ENCODE measurements around the gene LRRC38. TPM values are rescaled to one million over a fixed set of nuclear protein-coding genes. Genes with fewer than 3 reads are reported as not detected.
"Not testable (repeated sequence)": the region's sequence is repeated elsewhere in the genome, so short reads cannot be mapped to it uniquely, and the experiment has no call there.

The LRRC38 gene
- total and polyA plus RNA-seq, 12 donors: 3.2 to 60.3 (median 9.5) TPM

DNA sequence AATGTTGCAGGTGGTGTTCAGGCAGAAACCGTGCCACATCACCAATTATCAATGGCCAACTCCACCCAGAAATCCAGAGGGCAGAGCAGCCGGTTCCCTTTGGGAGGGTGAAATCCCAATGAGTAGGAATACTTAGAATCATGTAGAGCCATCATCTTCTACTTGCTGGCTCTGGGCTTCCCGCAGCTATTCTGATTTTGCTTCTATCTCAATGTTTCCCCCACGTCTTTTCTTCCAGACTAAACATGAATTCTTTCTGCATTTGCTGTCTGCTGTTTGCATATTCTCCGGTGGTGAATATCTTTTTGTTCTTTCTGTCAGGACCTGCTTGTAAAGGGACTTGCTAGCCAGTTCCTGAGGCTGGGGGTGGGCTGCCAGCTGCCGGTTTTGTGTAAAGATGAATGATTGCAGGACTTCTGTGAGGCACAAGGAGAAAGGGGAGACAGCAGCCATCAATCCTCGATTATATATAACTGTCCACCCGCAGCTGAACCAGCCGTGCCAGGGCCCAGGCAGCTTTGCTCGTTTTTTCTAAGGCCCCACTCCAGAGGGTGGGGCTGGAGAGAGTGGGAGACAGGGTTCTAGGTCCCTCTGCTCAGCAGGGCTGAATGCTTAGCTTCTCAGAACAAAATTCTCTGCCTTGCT lies 70.3 kb downstream of the LRRC38 start:
- Histone ChIP-seq H3K4me3 (no peak overlapping the region), H3K9me3 (replicated peaks in 1 of 3) (no peaks in the 10 kb centered on the region), H3K27me3 (no peaks in the 10 kb centered on the region), H3K36me3 (replicated peaks in 1 of 2) (no peaks in the 10 kb centered on the region), H3K4me1 (replicated peaks in 1 of 2) (no peaks in the 10 kb centered on the region), H3K27ac (no peak overlapping the region)
- intact Hi-C loops (cut with DNase I): no loop called here
- TF ChIP-seq, protein P1, sequence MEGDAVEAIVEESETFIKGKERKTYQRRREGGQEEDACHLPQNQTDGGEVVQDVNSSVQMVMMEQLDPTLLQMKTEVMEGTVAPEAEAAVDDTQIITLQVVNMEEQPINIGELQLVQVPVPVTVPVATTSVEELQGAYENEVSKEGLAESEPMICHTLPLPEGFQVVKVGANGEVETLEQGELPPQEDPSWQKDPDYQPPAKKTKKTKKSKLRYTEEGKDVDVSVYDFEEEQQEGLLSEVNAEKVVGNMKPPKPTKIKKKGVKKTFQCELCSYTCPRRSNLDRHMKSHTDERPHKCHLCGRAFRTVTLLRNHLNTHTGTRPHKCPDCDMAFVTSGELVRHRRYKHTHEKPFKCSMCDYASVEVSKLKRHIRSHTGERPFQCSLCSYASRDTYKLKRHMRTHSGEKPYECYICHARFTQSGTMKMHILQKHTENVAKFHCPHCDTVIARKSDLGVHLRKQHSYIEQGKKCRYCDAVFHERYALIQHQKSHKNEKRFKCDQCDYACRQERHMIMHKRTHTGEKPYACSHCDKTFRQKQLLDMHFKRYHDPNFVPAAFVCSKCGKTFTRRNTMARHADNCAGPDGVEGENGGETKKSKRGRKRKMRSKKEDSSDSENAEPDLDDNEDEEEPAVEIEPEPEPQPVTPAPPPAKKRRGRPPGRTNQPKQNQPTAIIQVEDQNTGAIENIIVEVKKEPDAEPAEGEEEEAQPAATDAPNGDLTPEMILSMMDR (IDR thresholded peaks at IDR 0.05): no peak
- no peak for TF ChIP-seq POLR2A (IDR thresholded peaks at IDR 0.05)
- no peak for DNase-seq
- WGBS, 4 donors: 59 to 69% (median 63%) methylated on average over 10 of the region's 10 CpGs

DNA sequence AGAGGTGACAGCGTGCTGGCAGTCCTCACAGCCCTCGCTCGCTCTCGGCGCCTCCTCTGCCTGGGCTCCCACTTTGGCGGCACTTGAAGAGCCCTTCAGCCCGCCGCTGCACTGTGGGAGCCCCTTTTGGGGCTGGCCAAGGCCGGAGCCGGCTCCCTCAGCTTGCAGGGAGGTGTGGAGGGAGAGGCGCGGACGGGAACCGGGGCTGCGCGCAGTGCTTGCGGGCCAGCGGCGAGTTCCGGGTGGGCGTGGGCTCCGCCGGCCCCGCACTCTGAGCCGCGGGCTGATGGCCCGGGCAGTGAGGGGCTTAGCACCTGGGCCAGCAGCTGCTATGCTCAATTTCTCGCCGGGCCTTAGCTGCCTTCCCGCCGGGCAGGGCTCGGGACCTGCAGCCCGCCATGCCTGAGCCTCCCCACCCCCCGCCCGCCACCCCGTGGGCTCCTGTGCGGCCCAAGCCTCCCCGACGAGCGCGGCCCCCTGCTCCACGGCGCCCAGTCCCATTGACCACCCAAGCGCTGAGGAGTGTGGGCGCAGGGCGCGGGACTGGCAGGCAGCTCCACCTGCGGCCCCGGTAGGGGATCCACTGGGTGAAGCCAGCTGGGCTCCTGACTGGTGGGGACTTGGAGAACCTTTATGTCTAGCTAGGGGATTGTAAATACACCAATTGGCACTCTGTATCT lies 74.6 kb downstream of the LRRC38 start:
- H3K36me3 ChIP-seq (replicated peaks in 1 of 2); H3K9me3 ChIP-seq (replicated peaks in 1 of 3): not testable (repeated sequence)
- 93 to 97% (median 94%) methylated on average over 3 to 49 of the region's 49 CpGs for WGBS, 4 donors

DNA sequence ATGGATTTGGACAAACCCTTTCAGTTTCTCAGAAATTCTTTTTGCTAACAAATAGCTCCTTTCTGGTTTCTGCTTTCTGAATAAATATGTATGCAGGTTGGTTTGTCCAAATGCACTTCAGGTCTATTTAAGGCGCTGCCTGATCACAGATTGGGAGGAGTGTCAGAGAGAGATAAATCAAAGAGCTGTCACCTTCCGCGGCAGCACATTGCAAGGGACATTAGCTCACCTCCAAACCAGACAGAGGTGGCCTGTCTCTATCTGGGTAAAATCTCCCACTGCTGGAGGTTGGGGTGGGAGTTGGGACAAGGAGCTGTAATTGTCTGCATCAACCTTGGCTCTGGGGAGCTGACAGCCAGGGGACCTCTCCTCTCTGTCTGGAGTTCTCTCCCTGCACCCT lies 78.3 kb downstream of the LRRC38 start:
- DNase-seq: no peak
- WGBS, 4 donors: 26 to 64% (median 53%) methylated on average over 3 of the region's 3 CpGs
- Histone ChIP-seq H3K27ac (no peak overlapping the region), H3K9me3 (replicated peaks in 1 of 3) (no peaks in the 10 kb centered on the region), H3K27me3 (no peaks in the 10 kb centered on the region), H3K36me3 (replicated peaks in 1 of 2) (no peaks in the 10 kb centered on the region), H3K4me3 (no peak overlapping the region), H3K4me1 (replicated peaks in 1 of 2) (no peaks in the 10 kb centered on the region)
- intact Hi-C loops (cut with DNase I): no loop called here
- no peak for TF ChIP-seq POLR2A (IDR thresholded peaks at IDR 0.05)
- TF ChIP-seq, protein P1 (IDR thresholded peaks at IDR 0.05): no peak

More for the DNA sequence above, 74.6 kb downstream of the LRRC38 start:
- H3K27me3 ChIP-seq; DNase-seq; H3K27ac ChIP-seq; H3K4me3 ChIP-seq; intact Hi-C loops (cut with DNase I); H3K4me1 ChIP-seq (replicated peaks in 1 of 2): not testable (repeated sequence)

DNA sequence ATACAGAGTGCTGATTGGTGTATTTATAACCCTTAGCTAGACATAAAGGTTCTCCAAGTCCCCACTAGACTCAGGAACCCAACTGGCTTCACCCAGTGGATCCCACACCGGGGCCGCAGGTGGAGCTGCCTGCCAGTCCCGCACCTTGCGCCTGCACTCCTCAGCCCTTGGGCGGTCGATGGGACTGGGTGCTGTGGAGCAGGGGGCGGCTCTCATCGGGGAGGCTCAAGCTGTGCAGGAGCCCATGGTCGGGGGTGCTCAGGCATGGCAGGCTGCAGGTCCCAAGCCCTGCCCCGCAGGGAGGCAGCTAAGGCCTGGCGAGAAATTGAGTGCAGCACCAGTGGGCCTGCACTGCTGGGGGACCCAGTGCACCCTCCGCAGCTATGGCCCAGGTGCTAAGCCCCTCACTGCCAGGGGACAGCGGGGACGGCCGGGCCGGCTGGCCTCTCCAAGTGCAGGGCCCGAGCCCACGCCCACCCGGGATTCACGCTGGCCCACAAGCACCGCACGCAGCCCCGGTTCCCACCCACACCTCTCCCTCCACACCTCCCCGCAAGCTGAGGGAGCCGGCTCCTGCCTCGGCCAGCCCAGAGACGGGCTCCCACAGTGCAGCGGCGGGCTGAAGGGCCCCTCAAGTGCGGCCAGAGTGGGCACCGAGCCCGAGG lies 80.0 kb downstream of the LRRC38 start:
- H3K4me3 ChIP-seq; H3K4me1 ChIP-seq (replicated peaks in 1 of 2); H3K27ac ChIP-seq; DNase-seq; H3K36me3 ChIP-seq (replicated peaks in 1 of 2); intact Hi-C loops (cut with DNase I); H3K9me3 ChIP-seq (replicated peaks in 1 of 3); H3K27me3 ChIP-seq: not testable (repeated sequence)
- 87 to 97% (median 96%) methylated on average over 9 to 32 of the region's 32 CpGs for WGBS, 4 donors

DNA sequence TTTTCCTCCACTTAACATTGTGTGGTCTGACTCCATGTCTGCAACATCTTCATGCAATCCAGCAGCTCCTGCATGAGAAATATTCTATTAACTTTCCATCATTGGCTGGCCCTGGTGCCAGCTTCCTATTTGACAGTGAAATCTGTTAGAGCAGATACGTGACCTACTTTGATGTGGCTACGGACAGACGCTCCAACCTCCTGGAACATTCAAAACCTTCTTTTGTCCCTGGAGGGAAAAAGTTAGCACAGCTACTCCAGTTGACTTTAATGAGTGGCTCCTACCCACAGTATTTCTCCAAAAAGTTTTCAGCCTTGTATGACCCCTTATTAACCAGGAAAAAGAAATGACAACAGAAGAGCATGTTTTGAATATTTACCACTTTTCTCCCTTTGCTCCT lies 81.6 kb downstream of the LRRC38 start:
- Histone ChIP-seq H3K27me3 (no peaks in the 10 kb centered on the region), H3K27ac (no peak overlapping the region), H3K36me3 (replicated peaks in 1 of 2) (no peaks in the 10 kb centered on the region), H3K4me3 (no peak overlapping the region), H3K9me3 (replicated peaks in 1 of 3) (no peaks in the 10 kb centered on the region), H3K4me1 (replicated peaks in 1 of 2) (no peaks in the 10 kb centered on the region)
- intact Hi-C loops (cut with DNase I): no loop called here
- DNase-seq: no peak
- WGBS, 4 donors: 43 to 61% (median 50%) methylated on average over 3 of the region's 3 CpGs
- TF ChIP-seq, protein P1 (IDR thresholded peaks at IDR 0.05): no peak
- no peak for TF ChIP-seq POLR2A (IDR thresholded peaks at IDR 0.05)

Data from adrenal gland (tissue), 12 donors.